22Rv1 (cell line): Measurements from ENCODE around the gene MIOS.

Experiments
- ZFX ChIP-seq: fragments of 450-650 bp; IDR thresholded peaks from 2 replicates; pipeline ENCODE4 v1.6.1; 2017; ENCODE audit warnings: antibody characterized with exemption, borderline replicate concordance
- TF ChIP-seq, protein P1 (sequence below): fragments of 450-650 bp; IDR thresholded peaks from 2 replicates; pipeline ENCODE4 v1.5.1; 2017; ENCODE audit warnings: mild to moderate bottlenecking

DNA sequence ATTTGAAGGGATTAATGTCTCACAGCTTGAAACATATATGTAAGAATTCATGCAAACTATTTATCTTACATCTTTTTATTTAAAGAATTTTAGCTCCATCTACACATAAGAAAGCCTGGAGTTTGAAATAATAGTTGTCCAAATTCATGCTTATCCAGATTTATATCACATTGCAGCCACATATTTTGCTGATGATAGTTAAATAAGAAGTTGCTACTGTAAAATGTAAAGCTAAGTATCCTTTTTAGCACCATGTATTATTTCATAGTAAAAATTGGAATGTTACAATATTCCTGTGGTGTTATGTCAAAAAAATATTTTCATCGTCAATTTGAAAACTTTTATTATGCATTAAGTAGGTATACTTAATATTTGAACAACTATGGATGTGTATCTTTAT is 46.5 kb downstream of the MIOS start:
- TF ChIP-seq, protein P1, sequence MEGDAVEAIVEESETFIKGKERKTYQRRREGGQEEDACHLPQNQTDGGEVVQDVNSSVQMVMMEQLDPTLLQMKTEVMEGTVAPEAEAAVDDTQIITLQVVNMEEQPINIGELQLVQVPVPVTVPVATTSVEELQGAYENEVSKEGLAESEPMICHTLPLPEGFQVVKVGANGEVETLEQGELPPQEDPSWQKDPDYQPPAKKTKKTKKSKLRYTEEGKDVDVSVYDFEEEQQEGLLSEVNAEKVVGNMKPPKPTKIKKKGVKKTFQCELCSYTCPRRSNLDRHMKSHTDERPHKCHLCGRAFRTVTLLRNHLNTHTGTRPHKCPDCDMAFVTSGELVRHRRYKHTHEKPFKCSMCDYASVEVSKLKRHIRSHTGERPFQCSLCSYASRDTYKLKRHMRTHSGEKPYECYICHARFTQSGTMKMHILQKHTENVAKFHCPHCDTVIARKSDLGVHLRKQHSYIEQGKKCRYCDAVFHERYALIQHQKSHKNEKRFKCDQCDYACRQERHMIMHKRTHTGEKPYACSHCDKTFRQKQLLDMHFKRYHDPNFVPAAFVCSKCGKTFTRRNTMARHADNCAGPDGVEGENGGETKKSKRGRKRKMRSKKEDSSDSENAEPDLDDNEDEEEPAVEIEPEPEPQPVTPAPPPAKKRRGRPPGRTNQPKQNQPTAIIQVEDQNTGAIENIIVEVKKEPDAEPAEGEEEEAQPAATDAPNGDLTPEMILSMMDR: no peak
- TF ChIP-seq ZFX: no peak
